HepG2 (cell line): Measurements from ENCODE around the gene CHST11. TPM values are rescaled to one million over a fixed set of nuclear protein-coding genes. Genes with fewer than 3 reads are reported as not detected.

ENCODE experiments used
- ATAC-seq: fragments of 200-7000 bp; cut with Tn5 transposase; 3 replicates; pipeline ENCODE4 v1.9.1; 2020; ENCODE audit warnings: mild to moderate bottlenecking, moderate library complexity
- BruUV-seq: library from RNA; stranded (reverse); fragments of 400-500 nt; replicated peaks from 2 replicates; lab custom pipeline; 2021; lab: Mats Ljungman, UMichigan
- CTCF ChIA-PET: fragments of 300-600 bp; formaldehyde crosslinking; extraction: SDS; loops from one replicate; lab custom pipeline; 2021; ENCODE audit warnings: low total read pairs, inconsistent platforms, low intra/inter-chr PET ratio; lab: Yijun Ruan, JAX
- POLR2A ChIA-PET: fragments of 350-600 bp; sonication (Branson Sonifier 250); formaldehyde crosslinking; loops from one replicate; lab custom pipeline; 2020; ENCODE audit warnings: antibody characterized with exemption, inconsistent platforms; lab: Yijun Ruan, JAX
- DNase-seq: peaks from one replicate; pipeline ENCODE4 v3.0.0-alpha.2; 2015; ENCODE audit warnings: low spot score
- FAIRE-seq: peaks from 3 replicates; lab custom pipeline; 2011; peaks lifted over from hg19 to GRCh38; lab: Jason Lieb, UNC
- H2AFZ ChIP-seq: one replicate; pipeline ENCODE4 v1.6.1; 2011; ENCODE audit warnings: low read length, inconsistent platforms
- H3K27ac ChIP-seq: fragments of 300-600 bp; 3 replicates; pipeline ENCODE4 v1.8.0; 2011; ENCODE audit warnings: mixed run types, mild to moderate bottlenecking, mixed read lengths, low read length, inconsistent platforms; ENCODE audit not compliant: insufficient read depth; ENCODE audit errors: extremely low read length
- H3K27me3 ChIP-seq, 2 experiments: fragments of 200-600 bp in 1 of 2; 2 replicates in 1 of 2; 3 replicates in 1 of 2; pipeline versions ENCODE4 v1.6.0 to v1.8.0; 2011; ENCODE audit warnings: low read length in 2 of 2, mild to moderate bottlenecking in 2 of 2, moderate library complexity in 2 of 2, inconsistent platforms in 1 of 2; ENCODE audit not compliant: insufficient read depth in 2 of 2, control insufficient read depth in 1 of 2
- H3K36me3 ChIP-seq, 2 experiments: fragments of 200-600 bp in 1 of 2; replicated peaks in 1 of 2; 2 replicates in 1 of 2; 3 replicates in 1 of 2; pipeline versions ENCODE4 v1.5.1 to v1.8.0; 2011; ENCODE audit warnings: low read length in 2 of 2, inconsistent platforms in 1 of 2; ENCODE audit not compliant: insufficient read depth in 2 of 2, control insufficient read depth in 1 of 2
- H3K4me1 ChIP-seq: 2 replicates; pipeline ENCODE4 v1.5.1; 2012; ENCODE audit warnings: low read length, inconsistent platforms; ENCODE audit not compliant: insufficient read depth
- H3K4me2 ChIP-seq: 2 replicates; pipeline ENCODE4 v1.6.0; 2011; ENCODE audit warnings: low read depth, low read length, inconsistent platforms
- H3K4me3 ChIP-seq, 3 experiments: fragments of 200-600 bp in 1 of 3; sonication (generic), shearing (Covaris generic) in 1 of 3; replicated peaks in 1 of 3; 2 replicates each; pipeline ENCODE4 v1.5.1; 2011 to 2016; ENCODE audit warnings: low read length in 3 of 3, inconsistent platforms in 2 of 3, low read depth in 2 of 3, mild to moderate bottlenecking in 2 of 3, control low read depth in 1 of 3, mixed read lengths in 1 of 3; ENCODE audit not compliant: insufficient read depth in 1 of 3
- H3K79me2 ChIP-seq: one replicate; pipeline ENCODE4 v1.6.1; 2011; ENCODE audit warnings: low read length, inconsistent platforms; ENCODE audit not compliant: insufficient read depth
- H3K9ac ChIP-seq: 2 replicates; pipeline ENCODE4 v1.6.0; 2011; ENCODE audit warnings: mild to moderate bottlenecking, low read depth, low read length, inconsistent platforms; ENCODE audit not compliant: insufficient read depth
- H3K9me3 ChIP-seq: 2 replicates; pipeline ENCODE4 v1.5.1; 2012; ENCODE audit warnings: mild to moderate bottlenecking, low read length
- H4K20me1 ChIP-seq: 2 replicates; pipeline ENCODE4 v1.6.0; 2011; ENCODE audit warnings: inconsistent platforms, mild to moderate bottlenecking, low read length, moderate library complexity; ENCODE audit not compliant: insufficient read depth
- FOXO1 ChIP-seq: sonication (generic); formaldehyde crosslinking; IDR thresholded peaks from 2 replicates; pipeline ENCODE4 v1.4.0; 2020; ENCODE audit warnings: missing genetic modification reagents
- GATAD1 ChIP-seq: IDR thresholded peaks from 2 replicates; pipeline ENCODE4 v1.6.1; 2016; ENCODE audit warnings: missing genetic modification reagents, missing compliant biosample characterization
- MAFK ChIP-seq, 2 experiments: IDR thresholded peaks in 1 of 2; conservative IDR thresholded peaks in 1 of 2; 2 replicates each; pipeline ENCODE4 v1.6.1; 2011; ENCODE audit warnings: improper control_type of control experiment in 2 of 2, low read length in 2 of 2
- NBN ChIP-seq: fragments of 450-650 bp; conservative IDR thresholded peaks from 2 replicates; pipeline ENCODE4 v1.6.1; 2017
- SOX13 ChIP-seq, 3 experiments: fragments of 450-650 bp in 1 of 3; sonication (generic) in 1 of 3; formaldehyde crosslinking in 1 of 3; IDR thresholded peaks in 2 of 3; conservative IDR thresholded peaks in 1 of 3; 2 replicates each; pipeline versions ENCODE4 v1.5.0 to v1.6.1; 2016 to 2020; ENCODE audit warnings: antibody characterized with exemption in 1 of 3, mild to moderate bottlenecking in 1 of 3, missing compliant biosample characterization in 1 of 3, missing genetic modification reagents in 1 of 3, moderate library complexity in 1 of 3
- ZNF747 ChIP-seq: sonication (generic); formaldehyde crosslinking; IDR thresholded peaks from 2 replicates; pipeline ENCODE4 v1.8.1; 2023; ENCODE audit warnings: missing genetic modification reagents, mild to moderate bottlenecking, borderline replicate concordance
- WGBS: methylation state at CpG from one replicate; pipeline ENCODE4 v1.1.6; 2017; ENCODE audit warnings: low lambda C conversion rate; 5-methylcytosine and 5-hydroxymethylcytosine counted together
- in situ Hi-C: cut with HindIII; loops from 2 replicates; pipeline ENCODE4 v1.10.0; 2017; ENCODE audit warnings: low pct_unique_long_range_greater_than_20kb; ENCODE audit not compliant: extremely low pct_ligation_motif_present
- intact Hi-C: fragments of 100-400 bp; cut with micrococcal nuclease; formaldehyde crosslinking; loops from one replicate; pipeline ENCODE4 v1.10.0; 2022; ENCODE audit not compliant: unreplicated experiment
- polyA plus RNA-seq, 8 experiments: library from polyadenylated mRNA; depleted of rRNA in 3 of 8; stranded (reverse) in 7 of 8; unstranded in 1 of 8; fragments of >200 nt; fragmentation: Illumina TruSeq in 4 of 8; extraction: Trizol in 4 of 8; gene quantifications; 2 replicates each; pipeline versions ENCODE4 v1.2.1 to v1.2.3, GENCODE V29; 2011 to 2016; ENCODE audit warnings: low read depth in 4 of 8, missing spikeins in 1 of 8, mixed read lengths in 1 of 8; ENCODE audit not compliant: insufficient read depth in 1 of 8
- total RNA-seq, 5 experiments: library from RNA; depleted of rRNA; stranded (reverse); fragments of >200 nt; fragmentation: Illumina TruSeq; extraction: Trizol; gene quantifications; 2 replicates each; pipeline ENCODE4 v1.2.3, GENCODE V29; 2016; ENCODE audit warnings: low read depth in 1 of 5
- TF ChIP-seq, protein P1 (sequence below): sonication (generic); formaldehyde crosslinking; IDR thresholded peaks from 2 replicates; pipeline ENCODE4 v1.5.0; 2020; ENCODE audit warnings: missing genetic modification reagents
- TF ChIP-seq, protein P2 (sequence below): sonication (generic); formaldehyde crosslinking; IDR thresholded peaks from 2 replicates; pipeline ENCODE4 v1.4.0; 2020; ENCODE audit warnings: mild to moderate bottlenecking, missing genetic modification reagents
- TF ChIP-seq, protein P3 (sequence below): sonication (generic); formaldehyde crosslinking; IDR thresholded peaks from 2 replicates; pipeline ENCODE4 v1.9.0; 2021; ENCODE audit warnings: missing genetic modification reagents, mild to moderate bottlenecking, borderline replicate concordance

The CHST11 gene
- total and polyA plus RNA-seq, 2 of the 13 experiments (the other 11 are each of a cell fraction or from before 2014, with no cell fraction given) = 0.15 TPM; not detected in 1

DNA sequence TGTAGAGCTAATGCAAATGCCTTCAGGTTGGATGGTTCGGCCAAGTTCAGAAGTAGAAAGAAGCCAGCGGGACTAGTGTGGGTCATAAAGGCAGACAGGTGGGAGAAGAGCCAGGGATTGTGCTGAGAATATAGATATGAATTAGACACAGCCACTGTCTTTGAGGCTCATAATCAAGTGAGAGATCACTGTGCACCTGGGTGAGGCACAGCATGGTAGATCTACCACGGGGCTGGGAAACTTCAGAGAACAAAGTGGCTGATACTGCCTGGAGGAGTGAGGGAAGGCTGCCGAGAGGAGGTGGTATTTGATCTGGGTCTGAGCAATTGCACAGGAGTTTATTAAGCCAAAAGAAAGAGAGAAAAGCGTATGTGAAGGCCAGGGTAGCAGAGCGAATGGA is 40.6 kb upstream of the CHST11 start:
- no peak for DNase-seq
- Histone ChIP-seq H3K36me3 (no peaks in the 10 kb centered on the region), H3K27me3 (peaks cover 1 to 11% of the 10 kb centered on the region in 2 experiments; a peak in 3 of 5 replicates), H2AFZ (no peak overlapping the region), H3K4me3 (no peak overlapping the region), H3K9me3 (no peaks in the 10 kb centered on the region), H3K27ac (no peak overlapping the region), H3K9ac (no peak overlapping the region), H3K4me2 (no peak overlapping the region), H4K20me1 (no peaks in the 10 kb centered on the region), H3K79me2 (no peaks in the 10 kb centered on the region), H3K4me1 (no peaks in the 10 kb centered on the region)
- ChIA-PET CTCF (no interaction called here), POLR2A (no interaction called here)
- WGBS = 30% methylated on average over 6 of the region's 6 CpGs
- no peak for ATAC-seq
- FAIRE-seq = no peak
- no TSS peak for BruUV-seq
- intact Hi-C loops (no loop called here), in situ Hi-C loops (no loop called here)
- TF ChIP-seq FOXO1 (CRISPR knock-in tag) = no peak
- no peak for TF ChIP-seq SOX13 (IDR thresholded peaks at IDR 0.05)
- TF ChIP-seq SOX13 (CRISPR knock-in tag; conservative IDR thresholded peaks at IDR 0.05 in 1 of 2, IDR thresholded peaks at IDR 0.05 in 1 of 2) = no peak
- TF ChIP-seq NBN = no peak
- TF ChIP-seq, protein P1, sequence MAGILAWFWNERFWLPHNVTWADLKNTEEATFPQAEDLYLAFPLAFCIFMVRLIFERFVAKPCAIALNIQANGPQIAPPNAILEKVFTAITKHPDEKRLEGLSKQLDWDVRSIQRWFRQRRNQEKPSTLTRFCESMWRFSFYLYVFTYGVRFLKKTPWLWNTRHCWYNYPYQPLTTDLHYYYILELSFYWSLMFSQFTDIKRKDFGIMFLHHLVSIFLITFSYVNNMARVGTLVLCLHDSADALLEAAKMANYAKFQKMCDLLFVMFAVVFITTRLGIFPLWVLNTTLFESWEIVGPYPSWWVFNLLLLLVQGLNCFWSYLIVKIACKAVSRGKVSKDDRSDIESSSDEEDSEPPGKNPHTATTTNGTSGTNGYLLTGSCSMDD (CRISPR knock-in tag) = no peak

DNA sequence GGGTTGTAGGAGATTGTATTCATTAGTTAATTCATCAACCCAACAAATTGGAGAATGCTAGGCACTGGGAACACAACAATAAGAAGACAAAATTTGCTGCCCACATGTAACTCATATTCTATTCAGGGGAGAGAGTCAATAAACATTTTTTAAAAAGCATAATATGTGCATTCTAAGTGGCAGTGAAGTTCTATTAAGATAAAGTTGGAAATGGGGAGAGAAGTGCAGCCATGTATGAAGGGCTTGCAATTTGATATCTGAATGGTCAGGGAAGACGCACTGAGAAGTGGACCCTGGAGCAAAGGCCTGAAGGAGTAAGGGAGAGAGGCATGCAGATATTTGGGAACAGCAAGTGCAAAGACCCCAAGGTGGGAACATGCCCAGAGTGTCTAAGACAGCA is 40.2 kb upstream of the CHST11 start:
- Histone ChIP-seq H4K20me1 (no peaks in the 10 kb centered on the region), H3K4me1 (no peaks in the 10 kb centered on the region), H3K9ac (no peak overlapping the region), H3K36me3 (no peaks in the 10 kb centered on the region), H3K9me3 (no peaks in the 10 kb centered on the region), H3K4me3 (no peak overlapping the region), H2AFZ (no peak overlapping the region), H3K4me2 (no peak overlapping the region), H3K79me2 (no peaks in the 10 kb centered on the region), H3K27me3 (peaks cover 1 to 11% of the 10 kb centered on the region in 2 experiments; a peak in 3 of 5 replicates), H3K27ac (no peak overlapping the region)
- 0% methylated on average over 1 of the region's 1 CpG for WGBS
- POLR2A ChIA-PET = no interaction called here
- intact Hi-C loops = no loop called here
- in situ Hi-C loops = no loop called here
- DNase-seq (no peak), ATAC-seq (no peak), FAIRE-seq (no peak)
- CTCF ChIA-PET = no interaction called here
- BruUV-seq = no TSS peak
- TF ChIP-seq ZNF747 (CRISPR knock-in tag) = no peak
- TF ChIP-seq GATAD1 (CRISPR knock-in tag) = no peak
- TF ChIP-seq MAFK (conservative IDR thresholded peaks at IDR 0.05 in 1 of 2, IDR thresholded peaks at IDR 0.05 in 1 of 2; ENCODE audit: low read length in 2 of 2) = no peak
- TF ChIP-seq, protein P2, sequence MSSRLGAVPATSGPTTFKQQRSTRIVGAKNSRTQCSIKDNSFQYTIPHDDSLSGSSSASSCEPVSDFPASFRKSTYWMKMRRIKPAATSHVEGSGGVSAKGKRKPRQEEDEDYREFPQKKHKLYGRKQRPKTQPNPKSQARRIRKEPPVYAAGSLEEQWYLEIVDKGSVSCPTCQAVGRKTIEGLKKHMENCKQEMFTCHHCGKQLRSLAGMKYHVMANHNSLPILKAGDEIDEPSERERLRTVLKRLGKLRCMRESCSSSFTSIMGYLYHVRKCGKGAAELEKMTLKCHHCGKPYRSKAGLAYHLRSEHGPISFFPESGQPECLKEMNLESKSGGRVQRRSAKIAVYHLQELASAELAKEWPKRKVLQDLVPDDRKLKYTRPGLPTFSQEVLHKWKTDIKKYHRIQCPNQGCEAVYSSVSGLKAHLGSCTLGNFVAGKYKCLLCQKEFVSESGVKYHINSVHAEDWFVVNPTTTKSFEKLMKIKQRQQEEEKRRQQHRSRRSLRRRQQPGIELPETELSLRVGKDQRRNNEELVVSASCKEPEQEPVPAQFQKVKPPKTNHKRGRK = no peak
- TF ChIP-seq, protein P3, sequence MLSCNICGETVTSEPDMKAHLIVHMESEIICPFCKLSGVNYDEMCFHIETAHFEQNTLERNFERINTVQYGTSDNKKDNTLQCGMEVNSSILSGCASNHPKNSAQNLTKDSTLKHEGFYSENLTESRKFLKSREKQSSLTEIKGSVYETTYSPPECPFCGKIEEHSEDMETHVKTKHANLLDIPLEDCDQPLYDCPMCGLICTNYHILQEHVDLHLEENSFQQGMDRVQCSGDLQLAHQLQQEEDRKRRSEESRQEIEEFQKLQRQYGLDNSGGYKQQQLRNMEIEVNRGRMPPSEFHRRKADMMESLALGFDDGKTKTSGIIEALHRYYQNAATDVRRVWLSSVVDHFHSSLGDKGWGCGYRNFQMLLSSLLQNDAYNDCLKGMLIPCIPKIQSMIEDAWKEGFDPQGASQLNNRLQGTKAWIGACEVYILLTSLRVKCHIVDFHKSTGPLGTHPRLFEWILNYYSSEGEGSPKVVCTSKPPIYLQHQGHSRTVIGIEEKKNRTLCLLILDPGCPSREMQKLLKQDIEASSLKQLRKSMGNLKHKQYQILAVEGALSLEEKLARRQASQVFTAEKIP (CRISPR knock-in tag) = no peak
